ENCODE results near the gene ZNF57. TPM values are rescaled to one million over a fixed set of nuclear protein-coding genes. Genes with fewer than 3 reads are reported as not detected.
A peak's percentile ranks its signal among the peaks of the same experiment; 100 is the strongest.

Gene ZNF57
- total and polyA plus RNA-seq, 2 of the 13 experiments (the other 11 are each of a cell fraction or from before 2014, with no cell fraction given) = 6.6 to 17.5 TPM

GRCh38 chr19:2945575-2946184 is 45.0 kb downstream of the ZNF57 start (continued):
- TF ChIP-seq ZNF737 (CRISPR knock-in tag; IDR thresholded peaks at IDR 0.05; ENCODE audit: borderline replicate concordance) (no peak), NR2C2 (CRISPR knock-in tag; IDR thresholded peaks at IDR 0.05; ENCODE audit: borderline replicate concordance) (no peak), MBD4 (IDR thresholded peaks at IDR 0.05; ENCODE audit: borderline replicate concordance, low read length) (no peak), ZKSCAN8 (CRISPR knock-in tag; IDR thresholded peaks at IDR 0.05; ENCODE audit: borderline replicate concordance) (0 out of 2 replicates have a peak, but pooled peaks have one; percentile 10), ZNF687 (CRISPR knock-in tag; IDR thresholded peaks at IDR 0.05) (no peak), ZNF225 (CRISPR knock-in tag; IDR thresholded peaks at IDR 0.05) (no peak), ELF4 (CRISPR knock-in tag; IDR thresholded peaks at IDR 0.05; ENCODE audit: borderline replicate concordance) (no peak), ZNF577 (CRISPR knock-in tag; IDR thresholded peaks at IDR 0.05; ENCODE audit: borderline replicate concordance, low read depth) (no peak), MEF2D (CRISPR knock-in tag; IDR thresholded peaks at IDR 0.05) (no peak; the same call in 1 of the 2 replicates), MTF1 (CRISPR knock-in tag; IDR thresholded peaks at IDR 0.05) (no peak), ZUFSP (CRISPR knock-in tag; IDR thresholded peaks at IDR 0.05; ENCODE audit: borderline replicate concordance) (no peak), ASH2L (IDR thresholded peaks at IDR 0.05; ENCODE audit: insufficient read length, low read depth, low read length) (no peak), FOXM1 (CRISPR knock-in tag; IDR thresholded peaks at IDR 0.05) (no peak), ZNF768 (CRISPR knock-in tag; IDR thresholded peaks at IDR 0.05) (no peak), ZBTB38 (CRISPR knock-in tag; IDR thresholded peaks at IDR 0.05) (no peak), MATR3 (CRISPR knock-in tag; IDR thresholded peaks at IDR 0.05) (no peak), ZNF569 (CRISPR knock-in tag; IDR thresholded peaks at IDR 0.05; ENCODE audit: borderline replicate concordance) (0 out of 2 replicates have a peak, but pooled peaks have one; percentile 45), RAD21 (CRISPR knock-in tag; IDR thresholded peaks at IDR 0.05) (no peak), HOXD1 (CRISPR knock-in tag; IDR thresholded peaks at IDR 0.05) (no peak), CERS6 (CRISPR knock-in tag; IDR thresholded peaks at IDR 0.05) (no peak), ZNF543 (CRISPR knock-in tag; IDR thresholded peaks at IDR 0.05) (no peak), FUBP1 (CRISPR knock-in tag; IDR thresholded peaks at IDR 0.05; ENCODE audit: borderline replicate concordance) (0 out of 2 replicates have a peak, but pooled peaks have one; percentile 3)
